SK-N-MC (cell line): ENCODE results near the gene CARMIL1.

Experiments used
- DNase-seq: peaks from one replicate; pipeline ENCODE4 v3.0.0-alpha.2; 2011; ENCODE audit warnings: low read depth, low spot score
- H3K27ac ChIP-seq: fragments of 200-600 bp; sonication (generic); 2 replicates; pipeline ENCODE4 v1.5.1; 2016; ENCODE audit warnings: mixed run types
- H3K36me3 ChIP-seq: fragments of 200-600 bp; sonication (generic); 2 replicates; pipeline ENCODE4 v1.6.1; 2017; ENCODE audit warnings: antibody characterized with exemption, low read length, mixed read lengths; ENCODE audit not compliant: insufficient read depth
- H3K4me3 ChIP-seq: fragments of 200-600 bp; sonication (generic); 2 replicates; pipeline ENCODE4 v1.5.1; 2016
- H3K9ac ChIP-seq: fragments of 200-600 bp; sonication (generic); 2 replicates; pipeline ENCODE4 v1.8.0; 2017; ENCODE audit warnings: mixed run types, mixed read lengths; ENCODE audit not compliant: insufficient read length
- H3K9me3 ChIP-seq: fragments of 200-600 bp; sonication (generic); 2 replicates; pipeline ENCODE4 v1.6.1; 2017; ENCODE audit warnings: low read depth, mild to moderate bottlenecking, antibody characterized with exemption, low read length, moderate library complexity, mixed read lengths
- EZH2 ChIP-seq: fragments of 200-600 bp; sonication (generic); IDR thresholded peaks from one replicate; pipeline ENCODE4 v1.6.1; 2017; ENCODE audit warnings: antibody characterized with exemption
- FOXP2 ChIP-seq: optimal IDR thresholded peaks from 2 replicates; pipeline ENCODE3; 2011; ENCODE audit warnings: mild to moderate bottlenecking, moderate library complexity; ENCODE audit not compliant: insufficient read depth; ENCODE audit errors: extremely low read length, control extremely low read depth
- POLR2AphosphoS5 ChIP-seq: IDR thresholded peaks from 2 replicates; pipeline ENCODE4 v1.6.1; 2012; ENCODE audit warnings: mild to moderate bottlenecking, low read depth, low read length, borderline replicate concordance

Gene CARMIL1

GRCh38 chr6:25405442-25405841 is 126.3 kb downstream of the CARMIL1 start:
- Histone ChIP-seq H3K9ac (no peak overlapping the region), H3K27ac (no peak overlapping the region), H3K9me3 (no peaks in the 10 kb centered on the region), H3K36me3 (no peaks in the 10 kb centered on the region), H3K4me3 (no peak overlapping the region)
- TF ChIP-seq POLR2AphosphoS5: no peak
- TF ChIP-seq FOXP2: no peak
- DNase-seq: no peak

GRCh38 chr6:25407431-25407830 is 128.3 kb downstream of the CARMIL1 start:
- DNase-seq: no peak
- Histone ChIP-seq H3K4me3 (no peak overlapping the region), H3K27ac (no peak overlapping the region), H3K9me3 (no peaks in the 10 kb centered on the region), H3K36me3 (no peaks in the 10 kb centered on the region), H3K9ac (no peak overlapping the region)
- TF ChIP-seq EZH2 (no peak), POLR2AphosphoS5 (no peak), FOXP2 (no peak)

- no peak overlapping the region for H3K27ac ChIP-seq
- no peak overlapping the region for H3K4me3 ChIP-seq
- DNase-seq: no peak
- TF ChIP-seq FOXP2: no peak
- no peak for TF ChIP-seq EZH2
- TF ChIP-seq POLR2AphosphoS5: no peak
- no peaks in the 10 kb centered on the region for H3K9me3 ChIP-seq
- H3K9ac ChIP-seq: no peak overlapping the region
- no peaks in the 10 kb centered on the region for H3K36me3 ChIP-seq
Measured at GRCh38 chr6:25410102-25410501, 130.9 kb downstream of the CARMIL1 start.

GRCh38 chr6:25411316-25411950 is 132.3 kb downstream of the CARMIL1 start:
- no peak overlapping the region for H3K4me3 ChIP-seq
- H3K9me3 ChIP-seq: no peaks in the 10 kb centered on the region
- no peak overlapping the region for H3K9ac ChIP-seq
- no peak overlapping the region for H3K27ac ChIP-seq
- DNase-seq: no peak
- H3K36me3 ChIP-seq: no peaks in the 10 kb centered on the region
- TF ChIP-seq EZH2 (no peak), POLR2AphosphoS5 (no peak), FOXP2 (no peak)

GRCh38 chr6:25413207-25413905 is 134.2 kb downstream of the CARMIL1 start:
- H3K4me3 ChIP-seq: 0 out of 2 replicates have a peak overlapping the region, but pooled peaks have one; percentile 0

GRCh38 chr6:25414168-25414567 is 135.0 kb downstream of the CARMIL1 start:
- TF ChIP-seq POLR2AphosphoS5: no peak
- no peak for TF ChIP-seq EZH2
- no peak for TF ChIP-seq FOXP2

More at GRCh38 chr6:25413207-25413905, 134.2 kb downstream of the CARMIL1 start:
- no peak for TF ChIP-seq FOXP2
- TF ChIP-seq POLR2AphosphoS5: no peak
- TF ChIP-seq EZH2: no peak
- Histone ChIP-seq H3K9me3 (no peaks in the 10 kb centered on the region), H3K9ac (no peak overlapping the region), H3K36me3 (no peaks in the 10 kb centered on the region), H3K27ac (peak overlapping the region; percentile 45)
- peak; percentile 56 for DNase-seq

GRCh38 chr6:25414755-25415154 is 135.6 kb downstream of the CARMIL1 start:
- no peak for DNase-seq
- Histone ChIP-seq H3K9ac (no peak overlapping the region), H3K9me3 (no peaks in the 10 kb centered on the region), H3K36me3 (no peaks in the 10 kb centered on the region), H3K4me3 (no peak overlapping the region), H3K27ac (no peak overlapping the region)
- TF ChIP-seq POLR2AphosphoS5 (no peak), EZH2 (no peak), FOXP2 (no peak)

More at GRCh38 chr6:25414168-25414567, 135.0 kb downstream of the CARMIL1 start:
- Histone ChIP-seq H3K36me3 (no peaks in the 10 kb centered on the region), H3K9ac (no peak overlapping the region), H3K9me3 (no peaks in the 10 kb centered on the region), H3K4me3 (no peak overlapping the region), H3K27ac (no peak overlapping the region; the same call in 1 of the 2 replicates)
- no peak for DNase-seq

- Histone ChIP-seq H3K9ac (no peak overlapping the region), H3K36me3 (no peaks in the 10 kb centered on the region), H3K9me3 (no peaks in the 10 kb centered on the region), H3K4me3 (no peak overlapping the region), H3K27ac (no peak overlapping the region)
- TF ChIP-seq POLR2AphosphoS5 (no peak), FOXP2 (no peak), EZH2 (no peak)
- no peak for DNase-seq
Measured at GRCh38 chr6:25415274-25415673, 136.1 kb downstream of the CARMIL1 start.
